MM.1S (cell line): ENCODE data around the gene GPR3.

ENCODE experiments used
- DNase-seq: peaks from one replicate; pipeline ENCODE4 v3.0.0-alpha.2; 2015
- H2AFZ ChIP-seq: fragments of 300-600 bp; sonication (generic); 2 replicates; pipeline ENCODE4 v1.6.0; 2016; ENCODE audit warnings: antibody characterized with exemption, low read length
- H3F3A ChIP-seq: fragments of 300-600 bp; sonication (generic); 2 replicates; pipeline ENCODE4 v1.6.1; 2016; ENCODE audit warnings: mild to moderate bottlenecking, antibody characterized with exemption, low read length, moderate library complexity, mixed read lengths; ENCODE audit not compliant: insufficient read depth
- H3K27ac ChIP-seq: fragments of 300-600 bp; sonication (generic); 2 replicates; pipeline ENCODE4 v1.5.1; 2016; ENCODE audit warnings: mild to moderate bottlenecking, low read length
- H3K27me3 ChIP-seq: fragments of 300-600 bp; sonication (generic); replicated peaks from 2 replicates; pipeline ENCODE4 v1.6.0; 2016; ENCODE audit warnings: low read length; ENCODE audit not compliant: insufficient read depth
- H3K36me3 ChIP-seq: fragments of 300-600 bp; sonication (generic); replicated peaks from 2 replicates; pipeline ENCODE4 v1.6.1; 2016; ENCODE audit warnings: mild to moderate bottlenecking, low read length, mixed read lengths; ENCODE audit not compliant: insufficient read depth
- H3K4me1 ChIP-seq: fragments of 300-600 bp; sonication (generic); 2 replicates; pipeline ENCODE4 v1.6.1; 2016; ENCODE audit warnings: low read length, mixed read lengths
- H3K4me2 ChIP-seq: fragments of 300-600 bp; sonication (generic); 2 replicates; pipeline ENCODE4 v1.6.0; 2016; ENCODE audit warnings: low read depth, low read length
- H3K4me3 ChIP-seq: fragments of 300-600 bp; sonication (generic); 2 replicates; pipeline ENCODE4 v1.5.1; 2016; ENCODE audit warnings: low read length, mixed read lengths
- H3K79me2 ChIP-seq: fragments of 300-600 bp; sonication (generic); 2 replicates; pipeline ENCODE4 v1.6.1; 2016; ENCODE audit warnings: mixed run types, low read length, mixed read lengths
- H3K9ac ChIP-seq: fragments of 300-600 bp; sonication (generic); 2 replicates; pipeline ENCODE4 v1.6.1; 2016; ENCODE audit warnings: low read length, mixed read lengths
- H3K9me2 ChIP-seq: fragments of 300-600 bp; sonication (generic); replicated peaks from 2 replicates; pipeline ENCODE4 v1.6.1; 2016; ENCODE audit warnings: mild to moderate bottlenecking, low read length, mixed read lengths; ENCODE audit not compliant: insufficient read depth
- H3K9me3 ChIP-seq: fragments of 300-600 bp; sonication (generic); replicated peaks from 2 replicates; pipeline ENCODE4 v1.6.1; 2016; ENCODE audit warnings: mild to moderate bottlenecking, low read length, mixed read lengths; ENCODE audit not compliant: insufficient read depth
- H4K20me1 ChIP-seq: fragments of 300-600 bp; sonication (generic); 2 replicates; pipeline ENCODE4 v1.6.1; 2016; ENCODE audit warnings: mild to moderate bottlenecking, low read length, moderate library complexity, mixed read lengths; ENCODE audit not compliant: insufficient read depth
- CTCF ChIP-seq: fragments of 300-600 bp; sonication (generic); IDR thresholded peaks from 2 replicates; pipeline ENCODE4 v1.5.1; 2016; ENCODE audit warnings: antibody characterized with exemption, low read length, mixed read lengths
- EZH2 ChIP-seq: fragments of 300-600 bp; sonication (generic); optimal IDR thresholded peaks from 2 replicates; pipeline ENCODE3; 2017; ENCODE audit warnings: low read depth, mild to moderate bottlenecking, antibody characterized with exemption, low read length, mixed read lengths
- EZH2phosphoT487 ChIP-seq: fragments of 300-600 bp; sonication (generic); IDR thresholded peaks from 2 replicates; pipeline ENCODE4 v1.6.1; 2018; ENCODE audit warnings: antibody characterized with exemption, low read length

Gene GPR3

DNA sequence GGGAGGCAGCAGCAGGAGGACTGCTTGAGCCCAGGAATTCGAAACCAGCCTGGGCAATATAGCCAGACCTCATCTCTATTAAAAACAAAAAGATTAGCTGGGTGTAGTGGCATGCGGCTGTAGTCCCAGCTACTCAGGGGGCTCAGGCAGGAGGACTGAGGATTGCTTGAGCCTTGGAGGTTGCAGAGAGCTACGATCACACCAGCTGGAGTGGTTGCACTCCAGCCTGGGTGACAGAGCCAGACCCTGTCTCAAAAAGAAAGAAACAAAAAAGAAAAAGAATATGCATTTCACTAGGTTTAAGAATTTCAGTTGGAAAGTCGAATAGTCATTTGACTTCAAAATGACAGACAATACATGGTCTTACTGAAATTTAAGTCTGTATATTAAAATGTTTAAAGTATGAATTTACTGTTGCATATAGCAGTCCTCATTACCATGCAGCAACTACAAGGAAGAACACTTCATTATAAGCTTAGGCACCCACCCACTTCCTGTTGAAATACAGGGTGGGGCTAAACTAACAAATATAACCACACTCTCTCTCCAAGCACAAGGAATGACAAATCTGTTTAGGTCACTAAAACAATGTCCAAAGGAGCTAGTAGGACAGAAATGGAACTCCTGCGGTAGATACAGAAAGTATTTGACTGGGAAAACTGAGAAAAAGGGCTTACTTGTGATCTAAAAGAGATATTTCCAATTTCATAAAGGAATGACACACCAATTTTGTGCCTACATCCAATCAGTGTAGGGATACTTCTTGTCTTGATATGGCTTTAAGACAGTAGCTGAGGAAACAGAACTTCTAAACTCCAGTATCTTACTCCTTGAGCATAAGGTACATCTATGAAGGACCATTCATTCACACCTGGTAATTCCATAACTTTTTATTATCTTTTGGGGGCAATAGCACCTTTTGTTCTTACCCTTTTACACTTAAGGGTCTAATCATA lies 44.1 kb downstream of the GPR3 start:
- Histone ChIP-seq H3K79me2 (peaks cover 80% of the 10 kb centered on the region), H3F3A (peaks cover 51% of the 10 kb centered on the region), H3K4me3 (peak overlapping the region; percentile 23), H3K27me3 (no peaks in the 10 kb centered on the region), H3K36me3 (no peaks in the 10 kb centered on the region), H3K9me3 (no peaks in the 10 kb centered on the region), H3K27ac (peak overlapping the region; percentile 91), H2AFZ (no peak overlapping the region), H3K9me2 (no peaks in the 10 kb centered on the region), H3K9ac (peak overlapping the region; percentile 69), H4K20me1 (no peaks in the 10 kb centered on the region), H3K4me2 (peak overlapping the region; percentile 75), H3K4me1 (peaks cover 68% of the 10 kb centered on the region)
- DNase-seq, result peak; percentile 35
- TF ChIP-seq CTCF, result no peak
- TF ChIP-seq EZH2phosphoT487, result no peak
- no peak for TF ChIP-seq EZH2

DNA sequence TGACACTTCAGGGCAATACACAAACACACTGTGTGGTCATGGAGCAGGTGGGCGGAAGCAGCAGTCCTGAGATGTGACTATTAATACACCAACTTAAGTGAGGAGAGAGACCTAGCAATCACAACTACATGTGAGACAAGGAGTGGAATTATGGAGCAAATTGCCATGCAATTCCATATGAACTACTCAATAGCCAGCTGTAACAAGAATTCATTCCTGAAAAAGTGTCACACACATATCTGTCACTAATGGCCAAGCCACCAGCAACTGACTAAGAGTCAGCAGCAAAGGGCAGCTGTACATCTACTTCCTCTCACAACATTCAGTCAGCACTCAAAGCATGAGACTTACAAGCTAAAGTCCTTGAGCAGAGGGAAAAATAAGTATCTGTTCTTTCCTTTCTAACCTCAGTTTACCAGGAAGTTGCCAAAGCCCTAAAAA lies 46.2 kb downstream of the GPR3 start:
- Histone ChIP-seq H3K4me1 (peaks cover 56% of the 10 kb centered on the region), H3K4me3 (peak overlapping the region; percentile 34), H3K36me3 (no peaks in the 10 kb centered on the region), H3F3A (peaks cover 46% of the 10 kb centered on the region), H4K20me1 (no peaks in the 10 kb centered on the region), H3K79me2 (peaks cover 75% of the 10 kb centered on the region), H3K27me3 (no peaks in the 10 kb centered on the region), H3K9ac (peak overlapping the region; percentile 69), H3K27ac (peak overlapping the region; percentile 91), H3K9me2 (no peaks in the 10 kb centered on the region), H3K4me2 (peak overlapping the region; percentile 75), H3K9me3 (no peaks in the 10 kb centered on the region), H2AFZ (no peak overlapping the region)
- no peak for TF ChIP-seq EZH2phosphoT487
- TF ChIP-seq CTCF, result no peak
- no peak for TF ChIP-seq EZH2
- DNase-seq, result peak; percentile 45

- no peaks in the 10 kb centered on the region for H4K20me1 ChIP-seq
- no peaks in the 10 kb centered on the region for H3K27me3 ChIP-seq
- H3K4me3 ChIP-seq, result no peak overlapping the region
- peak overlapping the region; percentile 69 for H3K9ac ChIP-seq
- H3K4me2 ChIP-seq, result peak overlapping the region; percentile 75
- no peak overlapping the region for H2AFZ ChIP-seq
- DNase-seq, result no peak
- peaks cover 46% of the 10 kb centered on the region for H3F3A ChIP-seq
- TF ChIP-seq CTCF, result no peak
- TF ChIP-seq EZH2phosphoT487, result no peak
- no peak for TF ChIP-seq EZH2
- peaks cover 73% of the 10 kb centered on the region for H3K79me2 ChIP-seq
- no peaks in the 10 kb centered on the region for H3K9me2 ChIP-seq
- H3K36me3 ChIP-seq, result no peaks in the 10 kb centered on the region
- no peaks in the 10 kb centered on the region for H3K9me3 ChIP-seq
- H3K27ac ChIP-seq, result peak overlapping the region; percentile 91
- peaks cover 53% of the 10 kb centered on the region for H3K4me1 ChIP-seq
Measured at GRCh38 chr1:27439150-27439549, 46.7 kb downstream of the GPR3 start.
